Natural killer cell treated with Interleukin-12 subunit alpha and Interleukin-12 subunit beta and Interleukin-15 and Interleukin-18, amount 100 ng/mL, for 72 hours (primary cell): ENCODE measurements around the gene BBX. TPM values are rescaled to one million over a fixed set of nuclear protein-coding genes. Genes with fewer than 3 reads are reported as not detected.

Source experiments
- ATAC-seq, 2 donors: fragments of 150-1000 bp; cut with Tn5 transposase in 1 of 2; sonication (Bioruptor Pico), chemical (Tn5 transposase) in 1 of 2; 2 replicates each; pipeline ENCODE4 v1.10.0; 2021
- DNase-seq: peaks from one replicate; pipeline ENCODE4 v3.0.0; 2022; ENCODE audit warnings: low spot score
- H3K27ac Mint-ChIP-seq, 2 donors: 1 replicate in 1 of 2; 2 replicates in 1 of 2; pipeline ENCODE4 v1.8.0; 2022; ENCODE audit warnings: mixed read lengths in 2 of 2, mild to moderate bottlenecking in 1 of 2, moderate library complexity in 1 of 2
- H3K27me3 Mint-ChIP-seq, 2 donors: 1 replicate in 1 of 2; 2 replicates in 1 of 2; pipeline ENCODE4 v1.8.0; 2022; ENCODE audit warnings: mixed read lengths in 2 of 2
- H3K36me3 Mint-ChIP-seq: one replicate; pipeline ENCODE4 v1.8.0; 2022; ENCODE audit warnings: mixed read lengths
- H3K4me1 Mint-ChIP-seq, 2 donors: 1 replicate in 1 of 2; 2 replicates in 1 of 2; pipeline ENCODE4 v1.8.0; 2022; ENCODE audit warnings: low read depth in 2 of 2, mixed read lengths in 2 of 2, mild to moderate bottlenecking in 1 of 2
- H3K4me3 Mint-ChIP-seq: one replicate; pipeline ENCODE4 v1.8.0; 2022; ENCODE audit warnings: mixed read lengths
- H3K9me3 Mint-ChIP-seq: 2 replicates; pipeline ENCODE4 v1.8.0; 2022; ENCODE audit warnings: mixed read lengths
- total RNA-seq, 2 donors: library from RNA; stranded (reverse); gene quantifications; one replicate each; pipeline ENCODE4 v1.2.3, GENCODE V29; 2022

Gene BBX
- total RNA-seq, 2 donors from 2014 or later: 49.4 to 59.1 TPM

- no peaks in the 10 kb centered on the region for H3K27me3 Mint-ChIP-seq
- DNase-seq: no peak
- H3K36me3 Mint-ChIP-seq: no peaks in the 10 kb centered on the region
- H3K9me3 Mint-ChIP-seq: no peaks in the 10 kb centered on the region
- peaks cover 29 to 33% of the 10 kb centered on the region in 2 donors for H3K4me1 Mint-ChIP-seq
- no peak overlapping the region for H3K4me3 Mint-ChIP-seq
- ATAC-seq: no peak
- H3K27ac Mint-ChIP-seq: no peak overlapping the region
Measured at GRCh38 chr3:107699682-107700081, 176.9 kb downstream of the BBX start.

- ATAC-seq (no peak), DNase-seq (no peak)
- Mint-ChIP-seq H3K36me3 (no peaks in the 10 kb centered on the region), H3K9me3 (no peaks in the 10 kb centered on the region), H3K4me3 (no peak overlapping the region), H3K4me1 (peaks cover 31 to 33% of the 10 kb centered on the region in 2 donors), H3K27ac (no peak overlapping the region), H3K27me3 (no peaks in the 10 kb centered on the region)
Measured at GRCh38 chr3:107701299-107701698, 178.5 kb downstream of the BBX start.

- ATAC-seq (no peak), DNase-seq (no peak)
- H3K36me3 Mint-ChIP-seq: no peaks in the 10 kb centered on the region
- H3K27me3 Mint-ChIP-seq: no peaks in the 10 kb centered on the region
- no peak overlapping the region for H3K27ac Mint-ChIP-seq
- H3K4me1 Mint-ChIP-seq: peaks cover 22 to 23% of the 10 kb centered on the region in 2 donors
- H3K4me3 Mint-ChIP-seq: no peak overlapping the region
- H3K9me3 Mint-ChIP-seq: no peaks in the 10 kb centered on the region
Measured at GRCh38 chr3:107704477-107704876, 181.7 kb downstream of the BBX start.

GRCh38 chr3:107705046-107705445 lies 182.3 kb downstream of the BBX start:
- H3K9me3 Mint-ChIP-seq: no peaks in the 10 kb centered on the region
- DNase-seq (no peak), ATAC-seq (no peak)
- H3K4me1 Mint-ChIP-seq: peaks cover 16 to 17% of the 10 kb centered on the region in 2 donors
- no peak overlapping the region for H3K27ac Mint-ChIP-seq
- no peaks in the 10 kb centered on the region for H3K27me3 Mint-ChIP-seq
- no peaks in the 10 kb centered on the region for H3K36me3 Mint-ChIP-seq
- H3K4me3 Mint-ChIP-seq: no peak overlapping the region

- H3K4me1 Mint-ChIP-seq: peaks cover 0 to 5% of the 10 kb centered on the region in 2 donors
- no peaks in the 10 kb centered on the region for H3K27me3 Mint-ChIP-seq
- ATAC-seq (no peak), DNase-seq (no peak)
- no peak overlapping the region for H3K27ac Mint-ChIP-seq
- H3K9me3 Mint-ChIP-seq: no peaks in the 10 kb centered on the region
- peaks cover 18% of the 10 kb centered on the region for H3K36me3 Mint-ChIP-seq
- no peak overlapping the region for H3K4me3 Mint-ChIP-seq
Measured at GRCh38 chr3:107710851-107711250, 188.1 kb downstream of the BBX start.

GRCh38 chr3:107716734-107717133 lies 194.0 kb downstream of the BBX start:
- H3K27me3 Mint-ChIP-seq: no peaks in the 10 kb centered on the region
- H3K4me3 Mint-ChIP-seq: no peak overlapping the region
- ATAC-seq (no peak), DNase-seq (no peak)
- H3K36me3 Mint-ChIP-seq: peaks cover 13% of the 10 kb centered on the region
- peaks cover 0 to 2% of the 10 kb centered on the region in 2 donors for H3K4me1 Mint-ChIP-seq
- H3K27ac Mint-ChIP-seq: no peak overlapping the region
- no peaks in the 10 kb centered on the region for H3K9me3 Mint-ChIP-seq

GRCh38 chr3:107718547-107718946 lies 195.8 kb downstream of the BBX start:
- DNase-seq: no peak
- Mint-ChIP-seq H3K27me3 (no peaks in the 10 kb centered on the region), H3K4me1 (no peaks in the 10 kb centered on the region), H3K36me3 (no peaks in the 10 kb centered on the region), H3K4me3 (no peak overlapping the region), H3K27ac (no peak overlapping the region), H3K9me3 (no peaks in the 10 kb centered on the region)
- ATAC-seq: no peak

GRCh38 chr3:107727102-107727501 lies 204.3 kb downstream of the BBX start:
- DNase-seq (no peak), ATAC-seq (no peak)
- no peak overlapping the region for H3K4me3 Mint-ChIP-seq
- no peak overlapping the region for H3K27ac Mint-ChIP-seq
- H3K36me3 Mint-ChIP-seq: peaks cover 17% of the 10 kb centered on the region
- H3K27me3 Mint-ChIP-seq: no peaks in the 10 kb centered on the region
- H3K4me1 Mint-ChIP-seq: peaks cover 5 to 7% of the 10 kb centered on the region in 2 donors
- H3K9me3 Mint-ChIP-seq: no peaks in the 10 kb centered on the region

GRCh38 chr3:107729686-107730085 lies 206.9 kb downstream of the BBX start:
- Mint-ChIP-seq H3K4me1 (peaks cover 5 to 7% of the 10 kb centered on the region in 2 donors), H3K4me3 (no peak overlapping the region), H3K27me3 (no peaks in the 10 kb centered on the region), H3K9me3 (no peaks in the 10 kb centered on the region), H3K27ac (no peak overlapping the region), H3K36me3 (peaks cover 17% of the 10 kb centered on the region)
- ATAC-seq: no peak
- no peak for DNase-seq

- Mint-ChIP-seq H3K27ac (no peak overlapping the region), H3K36me3 (peaks cover 10% of the 10 kb centered on the region), H3K4me1 (peaks cover 0 to 3% of the 10 kb centered on the region in 2 donors), H3K27me3 (no peaks in the 10 kb centered on the region), H3K9me3 (no peaks in the 10 kb centered on the region), H3K4me3 (no peak overlapping the region)
- DNase-seq: no peak
- ATAC-seq: no peak
Measured at GRCh38 chr3:107734317-107734716, 211.6 kb downstream of the BBX start.

GRCh38 chr3:107737914-107738313 lies 215.2 kb downstream of the BBX start:
- H3K4me3 Mint-ChIP-seq: no peak overlapping the region
- no peaks in the 10 kb centered on the region for H3K9me3 Mint-ChIP-seq
- DNase-seq: no peak
- no peak for ATAC-seq
- no peaks in the 10 kb centered on the region for H3K27me3 Mint-ChIP-seq
- H3K4me1 Mint-ChIP-seq: no peaks in the 10 kb centered on the region
- H3K36me3 Mint-ChIP-seq: no peaks in the 10 kb centered on the region
- H3K27ac Mint-ChIP-seq: no peak overlapping the region

GRCh38 chr3:107738486-107739183 lies 215.9 kb downstream of the BBX start:
- Mint-ChIP-seq H3K27me3 (no peaks in the 10 kb centered on the region), H3K9me3 (no peaks in the 10 kb centered on the region), H3K4me3 (no peak overlapping the region), H3K4me1 (no peaks in the 10 kb centered on the region), H3K27ac (no peak overlapping the region), H3K36me3 (no peaks in the 10 kb centered on the region)
- no peak for DNase-seq
- no peak for ATAC-seq

- no peaks in the 10 kb centered on the region for H3K27me3 Mint-ChIP-seq
- no peaks in the 10 kb centered on the region for H3K36me3 Mint-ChIP-seq
- no peak for DNase-seq
- no peaks in the 10 kb centered on the region for H3K9me3 Mint-ChIP-seq
- no peak overlapping the region for H3K4me3 Mint-ChIP-seq
- no peaks in the 10 kb centered on the region for H3K4me1 Mint-ChIP-seq
- no peak for ATAC-seq
- H3K27ac Mint-ChIP-seq: no peak overlapping the region
Measured at GRCh38 chr3:107739227-107739626, 216.5 kb downstream of the BBX start.

GRCh38 chr3:107740992-107741896 lies 218.5 kb downstream of the BBX start:
- no peak for DNase-seq
- Mint-ChIP-seq H3K4me1 (no peaks in the 10 kb centered on the region), H3K27me3 (no peaks in the 10 kb centered on the region), H3K9me3 (no peaks in the 10 kb centered on the region), H3K27ac (no peak overlapping the region), H3K36me3 (no peaks in the 10 kb centered on the region), H3K4me3 (no peak overlapping the region)
- peak in 1 of 2 donors; percentile 6 for ATAC-seq
